Cardiac muscle cell (in vitro differentiated cells and primary cell): ENCODE results near the gene ATP6V1G2. TPM values are rescaled to one million over a fixed set of nuclear protein-coding genes. Genes with fewer than 3 reads are reported as not detected.

Experiments
- DNase-seq, 2 donors: peaks; one replicate each; pipeline versions ENCODE4 v3.0.0 to v3.0.0-alpha.2; 2010 to 2017; ENCODE audit warnings: low read depth in 1 of 2, low spot score in 1 of 2
- H3K27ac ChIP-seq: fragments of 200-600 bp; sonication (generic); 2 replicates; pipeline ENCODE4 v1.5.1; 2016
- H3K27me3 ChIP-seq: fragments of 200-600 bp; sonication (generic); 2 replicates; pipeline ENCODE4 v1.6.0; 2016; ENCODE audit warnings: control low read depth
- H3K36me3 ChIP-seq: fragments of 200-600 bp; sonication (generic); 2 replicates; pipeline ENCODE4 v1.5.1; 2016; ENCODE audit warnings: control low read depth
- H3K4me1 ChIP-seq: fragments of 200-600 bp; sonication (generic); 2 replicates; pipeline ENCODE4 v1.8.1; 2017; ENCODE audit warnings: low read depth, mild to moderate bottlenecking, mixed run types
- H3K4me3 ChIP-seq: fragments of 200-600 bp; sonication (generic); 2 replicates; pipeline ENCODE4 v1.5.1; 2016; ENCODE audit warnings: mild to moderate bottlenecking
- H3K9me3 ChIP-seq: fragments of 200-600 bp; sonication (generic); 2 replicates; pipeline ENCODE4 v1.5.1; 2017; ENCODE audit warnings: low read depth, mild to moderate bottlenecking, control low read depth
- polyA plus RNA-seq: library from polyadenylated mRNA; unstranded; fragments of >200 nt; fragmentation: Nextera tagmentation; extraction: Ambion mirVana; gene quantifications from 2 replicates; pipeline ENCODE4 v1.2.1, GENCODE V29; 2016
- total RNA-seq: library from RNA; depleted of rRNA; stranded (reverse); fragments of >200 nt; gene quantifications from 2 replicates; pipeline ENCODE4 v1.2.3, GENCODE V29; 2016
- TF ChIP-seq, protein P1 (sequence below): IDR thresholded peaks from 2 replicates; pipeline ENCODE4 v1.5.1; 2012; ENCODE audit warnings: low read depth, mild to moderate bottlenecking, low read length

ATP6V1G2 gene
- total and polyA plus RNA-seq, 2 experiments from 2014 or later: 28.8 to 32.7 TPM

GRCh38 chr6:31543639-31544038 lies 2.8 kb downstream of the ATP6V1G2 start:
- no peak overlapping the region for H3K27ac ChIP-seq
- peaks cover 17% of the 10 kb centered on the region for H3K36me3 ChIP-seq
- peaks cover 25% of the 10 kb centered on the region for H3K4me1 ChIP-seq
- H3K4me3 ChIP-seq: no peak overlapping the region
- DNase-seq: no peak
- H3K27me3 ChIP-seq: no peaks in the 10 kb centered on the region
- TF ChIP-seq, protein P1, sequence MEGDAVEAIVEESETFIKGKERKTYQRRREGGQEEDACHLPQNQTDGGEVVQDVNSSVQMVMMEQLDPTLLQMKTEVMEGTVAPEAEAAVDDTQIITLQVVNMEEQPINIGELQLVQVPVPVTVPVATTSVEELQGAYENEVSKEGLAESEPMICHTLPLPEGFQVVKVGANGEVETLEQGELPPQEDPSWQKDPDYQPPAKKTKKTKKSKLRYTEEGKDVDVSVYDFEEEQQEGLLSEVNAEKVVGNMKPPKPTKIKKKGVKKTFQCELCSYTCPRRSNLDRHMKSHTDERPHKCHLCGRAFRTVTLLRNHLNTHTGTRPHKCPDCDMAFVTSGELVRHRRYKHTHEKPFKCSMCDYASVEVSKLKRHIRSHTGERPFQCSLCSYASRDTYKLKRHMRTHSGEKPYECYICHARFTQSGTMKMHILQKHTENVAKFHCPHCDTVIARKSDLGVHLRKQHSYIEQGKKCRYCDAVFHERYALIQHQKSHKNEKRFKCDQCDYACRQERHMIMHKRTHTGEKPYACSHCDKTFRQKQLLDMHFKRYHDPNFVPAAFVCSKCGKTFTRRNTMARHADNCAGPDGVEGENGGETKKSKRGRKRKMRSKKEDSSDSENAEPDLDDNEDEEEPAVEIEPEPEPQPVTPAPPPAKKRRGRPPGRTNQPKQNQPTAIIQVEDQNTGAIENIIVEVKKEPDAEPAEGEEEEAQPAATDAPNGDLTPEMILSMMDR: no peak
- H3K9me3 ChIP-seq: no peaks in the 10 kb centered on the region

- TF ChIP-seq, protein P1: no peak
- H3K36me3 ChIP-seq: peaks cover 30% of the 10 kb centered on the region
- peak within 1 kb of the TSS; percentile 88 for H3K4me3 ChIP-seq
- H3K27ac ChIP-seq: peak within 1 kb of the TSS; percentile 98
- H3K4me1 ChIP-seq: peaks cover 19% of the 10 kb centered on the region
- peak; percentile 97 to 98 for DNase-seq
- no peaks in the 10 kb centered on the region for H3K9me3 ChIP-seq
- no peaks in the 10 kb centered on the region for H3K27me3 ChIP-seq
These were observed 4.5 kb downstream of the ATP6V1G2 start, which contains the start of gene DDX39B for GRCh38 chr6:31541658-31542521. TSS of gene DDX39B (minus strand) at chr6:31542003. CDS start at chr6:31540532, 1,471 bp downstream.

- peak overlapping the region; percentile 98 for H3K27ac ChIP-seq
- peaks cover 19% of the 10 kb centered on the region for H3K4me1 ChIP-seq
- H3K9me3 ChIP-seq: no peaks in the 10 kb centered on the region
- no peaks in the 10 kb centered on the region for H3K27me3 ChIP-seq
- TF ChIP-seq, protein P1: no peak
- peak; percentile 42 to 76 for DNase-seq
- peaks cover 38% of the 10 kb centered on the region for H3K36me3 ChIP-seq
- H3K4me3 ChIP-seq: peak overlapping the region; percentile 88
These were observed 5.2 kb downstream of the ATP6V1G2 start for GRCh38 chr6:31541059-31541657.

DNA sequence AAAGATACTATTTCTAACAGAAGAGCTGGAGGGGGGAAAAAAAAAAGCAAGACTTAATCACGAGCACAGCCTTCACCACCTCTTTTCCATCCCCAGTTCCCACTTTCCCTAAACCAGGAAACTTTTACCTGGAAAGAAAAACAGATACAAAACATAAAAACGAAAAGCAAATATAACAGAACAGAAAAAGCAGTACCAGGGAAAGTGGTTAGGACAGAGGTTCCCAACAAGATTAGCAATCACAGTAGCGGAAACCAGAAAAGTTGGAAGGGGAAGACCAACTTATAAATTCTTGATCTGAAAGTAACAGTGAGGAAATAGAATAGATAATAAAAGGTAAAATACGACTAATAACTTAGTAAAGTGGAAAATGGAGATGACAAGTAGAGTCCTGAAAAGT lies 5.8 kb downstream of the ATP6V1G2 start:
- Histone ChIP-seq H3K27me3 (no peaks in the 10 kb centered on the region), H3K27ac (peak overlapping the region; percentile 98), H3K36me3 (peaks cover 43% of the 10 kb centered on the region), H3K9me3 (no peaks in the 10 kb centered on the region), H3K4me1 (peaks cover 19% of the 10 kb centered on the region), H3K4me3 (peak overlapping the region; percentile 88)
- TF ChIP-seq, protein P1: no peak
- DNase-seq: no peak

- TF ChIP-seq, protein P1: no peak
- H3K4me3 ChIP-seq: no peak overlapping the region
- peaks cover 60% of the 10 kb centered on the region for H3K36me3 ChIP-seq
These were observed 7.5 kb downstream of the ATP6V1G2 start for GRCh38 chr6:31538805-31539400.

More at GRCh38 chr6:31538805-31539400, 7.5 kb downstream of the ATP6V1G2 start:
- Histone ChIP-seq H3K9me3 (no peaks in the 10 kb centered on the region), H3K27ac (no peak overlapping the region), H3K4me1 (peaks cover 19% of the 10 kb centered on the region), H3K27me3 (no peaks in the 10 kb centered on the region)
- DNase-seq: no peak
